HAP-1 (cell line): ENCODE measurements around the gene SLC25A10.

Experiments used
- DNase-seq, 2 experiments: peaks; one replicate each; pipeline ENCODE4 v3.0.0-alpha.2; 2016 to 2020; ENCODE audit warnings: low spot score in 2 of 2
- H3K27me3 ChIP-seq: fragments of 250-450 bp; sonication (Bioruptor Pico); 2 replicates; pipeline ENCODE4 v1.5.1; 2020; ENCODE audit warnings: low read depth, mild to moderate bottlenecking, moderate library complexity
- H3K36me3 ChIP-seq: fragments of 250-450 bp; sonication (Bioruptor Pico); replicated peaks from 2 replicates; pipeline ENCODE4 v1.5.1; 2020; ENCODE audit warnings: mild to moderate bottlenecking
- H3K4me1 ChIP-seq: fragments of 250-450 bp; sonication (Bioruptor Pico); 2 replicates; pipeline ENCODE4 v1.5.1; 2020; ENCODE audit warnings: mild to moderate bottlenecking
- H3K4me3 ChIP-seq: fragments of 250-450 bp; sonication (Bioruptor Pico); 2 replicates; pipeline ENCODE4 v1.5.1; 2020; ENCODE audit warnings: mild to moderate bottlenecking, moderate library complexity
- H3K9me3 ChIP-seq: fragments of 250-450 bp; sonication (Bioruptor Pico); 2 replicates; pipeline ENCODE4 v1.5.1; 2020; ENCODE audit warnings: mild to moderate bottlenecking, moderate library complexity
- in situ Hi-C: fragments of 300-500 bp; cut with MboI; formaldehyde crosslinking; loops from 3 replicates; pipeline ENCODE4 v1.14.3; 2020; ENCODE audit warnings: low sequenced_read_pairs, inconsistent platforms, mixed read lengths

The SLC25A10 gene

GRCh38 chr17:81681672-81682071 lies 30.4 kb upstream of the SLC25A10 start:
- in situ Hi-C loops = no loop called here
- no peak overlapping the region for H3K4me3 ChIP-seq

GRCh38 chr17:81682565-81683207 lies 29.4 kb upstream of the SLC25A10 start:
- Histone ChIP-seq H3K36me3 (peaks cover 28% of the 10 kb centered on the region), H3K4me3 (peak overlapping the region; percentile 90), H3K4me1 (peaks cover 14% of the 10 kb centered on the region), H3K9me3 (no peaks in the 10 kb centered on the region), H3K27me3 (no peaks in the 10 kb centered on the region)
- DNase-seq = no peak
- in situ Hi-C loops = no loop called here

More at GRCh38 chr17:81681672-81682071, 30.4 kb upstream of the SLC25A10 start:
- Histone ChIP-seq H3K9me3 (no peaks in the 10 kb centered on the region), H3K4me1 (peaks cover 14% of the 10 kb centered on the region), H3K27me3 (no peaks in the 10 kb centered on the region), H3K36me3 (peaks cover 18% of the 10 kb centered on the region)
- no peak for DNase-seq

- H3K9me3 ChIP-seq = no peaks in the 10 kb centered on the region
- H3K36me3 ChIP-seq = peaks cover 33% of the 10 kb centered on the region
- no peak for DNase-seq
- peaks cover 14% of the 10 kb centered on the region for H3K4me1 ChIP-seq
- peak overlapping the region; percentile 90 for H3K4me3 ChIP-seq
- in situ Hi-C loops = no loop called here
- no peaks in the 10 kb centered on the region for H3K27me3 ChIP-seq
Measured at GRCh38 chr17:81683208-81683583, 28.9 kb upstream of the SLC25A10 start.

GRCh38 chr17:81683584-81684441 lies 28.3 kb upstream of the SLC25A10 start, which contains the start of the genes ARL16 and HGS:
ARL16 (minus strand) TSS chr17:81683797; CDS start chr17:81683753, 44 bp downstream.
HGS (plus strand) TSS chr17:81684011; CDS start chr17:81684067, 56 bp downstream.
- Histone ChIP-seq H3K4me1 (peaks cover 14% of the 10 kb centered on the region), H3K27me3 (no peaks in the 10 kb centered on the region), H3K9me3 (no peaks in the 10 kb centered on the region), H3K4me3 (peak within 1 kb of the TSS; percentile 90), H3K36me3 (peaks cover 40% of the 10 kb centered on the region)
- DNase-seq = peak; percentile 98
- in situ Hi-C loops = no loop called here

GRCh38 chr17:81684442-81684911 lies 27.6 kb upstream of the SLC25A10 start:
- in situ Hi-C loops = no loop called here
- no peak for DNase-seq
- Histone ChIP-seq H3K36me3 (peaks cover 46% of the 10 kb centered on the region), H3K4me3 (peak overlapping the region; percentile 90), H3K27me3 (no peaks in the 10 kb centered on the region), H3K9me3 (no peaks in the 10 kb centered on the region), H3K4me1 (peaks cover 14% of the 10 kb centered on the region)

- no peaks in the 10 kb centered on the region for H3K27me3 ChIP-seq
- H3K9me3 ChIP-seq = no peaks in the 10 kb centered on the region
- peak overlapping the region; percentile 90 for H3K4me3 ChIP-seq
- H3K4me1 ChIP-seq = peaks cover 14% of the 10 kb centered on the region
- H3K36me3 ChIP-seq = peaks cover 50% of the 10 kb centered on the region
- in situ Hi-C loops = no loop called here
- DNase-seq = no peak
Measured at GRCh38 chr17:81685108-81685507, 27.0 kb upstream of the SLC25A10 start.

GRCh38 chr17:81686614-81687013 lies 25.5 kb upstream of the SLC25A10 start:
- in situ Hi-C loops = no loop called here
- peaks cover 14% of the 10 kb centered on the region for H3K4me1 ChIP-seq
- H3K9me3 ChIP-seq = no peaks in the 10 kb centered on the region
- DNase-seq = no peak
- H3K36me3 ChIP-seq = peaks cover 58% of the 10 kb centered on the region
- no peaks in the 10 kb centered on the region for H3K27me3 ChIP-seq
- no peak overlapping the region for H3K4me3 ChIP-seq

- Histone ChIP-seq H3K9me3 (no peaks in the 10 kb centered on the region), H3K4me1 (peaks cover 8% of the 10 kb centered on the region; the same call in 1 of the 2 replicates), H3K4me3 (no peak overlapping the region), H3K36me3 (peaks cover 69% of the 10 kb centered on the region), H3K27me3 (no peaks in the 10 kb centered on the region)
- no peak for DNase-seq
- in situ Hi-C loops = no loop called here
Measured at GRCh38 chr17:81687770-81688541, 24.1 kb upstream of the SLC25A10 start.

GRCh38 chr17:81688616-81689015 lies 23.5 kb upstream of the SLC25A10 start:
- in situ Hi-C loops = no loop called here
- no peaks in the 10 kb centered on the region for H3K9me3 ChIP-seq
- no peak overlapping the region for H3K4me3 ChIP-seq
- H3K27me3 ChIP-seq = no peaks in the 10 kb centered on the region
- H3K36me3 ChIP-seq = peaks cover 74% of the 10 kb centered on the region
- peaks cover 8% of the 10 kb centered on the region; the same call in 1 of the 2 replicates for H3K4me1 ChIP-seq
- DNase-seq = no peak

GRCh38 chr17:81690066-81690465 lies 22.0 kb upstream of the SLC25A10 start:
- no peaks in the 10 kb centered on the region for H3K27me3 ChIP-seq
- DNase-seq = no peak
- no peak overlapping the region for H3K4me3 ChIP-seq
- H3K36me3 ChIP-seq = peaks cover 89% of the 10 kb centered on the region
- H3K4me1 ChIP-seq = peaks cover under 1% of the 10 kb centered on the region; the same call in 1 of the 2 replicates
- no peaks in the 10 kb centered on the region for H3K9me3 ChIP-seq
- in situ Hi-C loops = no loop called here

GRCh38 chr17:81690549-81690948 lies 21.5 kb upstream of the SLC25A10 start:
- in situ Hi-C loops = no loop called here
- no peak for DNase-seq
- Histone ChIP-seq H3K27me3 (no peaks in the 10 kb centered on the region), H3K9me3 (no peaks in the 10 kb centered on the region), H3K36me3 (peaks cover 92% of the 10 kb centered on the region), H3K4me1 (no peaks in the 10 kb centered on the region), H3K4me3 (no peak overlapping the region)

GRCh38 chr17:81691196-81691595 lies 20.9 kb upstream of the SLC25A10 start:
- Histone ChIP-seq H3K4me1 (no peaks in the 10 kb centered on the region), H3K9me3 (no peaks in the 10 kb centered on the region), H3K36me3 (peaks cover 92% of the 10 kb centered on the region), H3K27me3 (no peaks in the 10 kb centered on the region), H3K4me3 (no peak overlapping the region)
- in situ Hi-C loops = no loop called here
- DNase-seq = no peak

- in situ Hi-C loops = no loop called here
- Histone ChIP-seq H3K4me3 (no peak overlapping the region), H3K4me1 (no peaks in the 10 kb centered on the region), H3K9me3 (no peaks in the 10 kb centered on the region), H3K27me3 (no peaks in the 10 kb centered on the region), H3K36me3 (peaks cover 92% of the 10 kb centered on the region)
- no peak for DNase-seq
Measured at GRCh38 chr17:81691608-81692007, 20.5 kb upstream of the SLC25A10 start.
